Measurements from ENCODE around the gene TMEM163. TPM values are rescaled to one million over a fixed set of nuclear protein-coding genes. Genes with fewer than 3 reads are reported as not detected.

Gene TMEM163
- total RNA-seq, 4 donors from 2014 or later, result not detected

- Histone ChIP-seq H3K36me3 (no peaks in the 10 kb centered on the region), H3K4me1 (no peaks in the 10 kb centered on the region), H3K27ac (no peak overlapping the region), H3K4me3 (no peak overlapping the region), H3K9me3 (no peaks in the 10 kb centered on the region), H3K27me3 (no peaks in the 10 kb centered on the region)
- DNase-seq (ENCODE audit: low spot score in 2 of 2), result no peak
- WGBS, 2 donors, result 73 to 78% methylated on average over 4 of the region's 4 CpGs
- TF ChIP-seq CTCF (IDR thresholded peaks at IDR 0.05) (no peak), EP300 (IDR thresholded peaks at IDR 0.05) (no peak)
Observed at GRCh38 chr2:134640494-134640893, 78.3 kb downstream of the TMEM163 start.

DNA sequence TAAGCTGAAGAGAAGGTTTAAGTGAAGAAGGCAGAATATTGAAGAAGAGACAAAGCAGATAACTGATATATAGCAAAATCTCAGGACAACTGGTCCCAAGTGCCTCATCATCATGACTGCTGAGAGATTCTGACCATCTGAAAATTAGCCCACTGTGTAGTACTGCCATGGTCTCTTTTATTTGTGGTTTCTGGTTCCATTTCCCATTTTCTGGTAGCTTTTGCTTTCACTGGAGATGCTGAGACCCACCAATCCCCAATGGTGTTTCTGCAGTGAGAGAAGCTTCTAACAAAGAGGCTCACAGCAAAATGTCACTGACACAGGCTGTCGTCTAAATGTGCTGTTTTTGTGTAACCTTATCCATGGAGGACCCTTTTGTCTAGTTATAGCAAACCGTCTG, 79.5 kb downstream of the TMEM163 start:
- Histone ChIP-seq H3K36me3 (no peaks in the 10 kb centered on the region), H3K9me3 (no peaks in the 10 kb centered on the region), H3K27ac (no peak overlapping the region), H3K27me3 (no peaks in the 10 kb centered on the region), H3K4me1 (no peaks in the 10 kb centered on the region), H3K4me3 (no peak overlapping the region)
- no peak for DNase-seq (ENCODE audit: low spot score in 2 of 2)
- TF ChIP-seq EP300 (IDR thresholded peaks at IDR 0.05), result no peak
- TF ChIP-seq CTCF (IDR thresholded peaks at IDR 0.05), result no peak
- no peak for TF ChIP-seq POLR2A (IDR thresholded peaks at IDR 0.05)
- WGBS, 2 donors, result 33 to 42% methylated on average over 2 of the region's 2 CpGs

- H3K27ac ChIP-seq, result no peak overlapping the region
- no peaks in the 10 kb centered on the region for H3K4me1 ChIP-seq
- DNase-seq (ENCODE audit: low spot score in 2 of 2), result no peak
- TF ChIP-seq EP300 (IDR thresholded peaks at IDR 0.05), result no peak
- no peak for TF ChIP-seq POLR2A (IDR thresholded peaks at IDR 0.05)
- no peak for TF ChIP-seq CTCF (IDR thresholded peaks at IDR 0.05)
- H3K4me3 ChIP-seq, result no peak overlapping the region
- no peaks in the 10 kb centered on the region for H3K9me3 ChIP-seq
- no peaks in the 10 kb centered on the region for H3K36me3 ChIP-seq
- H3K27me3 ChIP-seq, result no peaks in the 10 kb centered on the region
- whole genome bisulfite sequencing, 2 donors, result 61 to 71% methylated on average over 1 of the region's 1 CpG
Observed at GRCh38 chr2:134636714-134637113, 82.1 kb downstream of the TMEM163 start.

DNA sequence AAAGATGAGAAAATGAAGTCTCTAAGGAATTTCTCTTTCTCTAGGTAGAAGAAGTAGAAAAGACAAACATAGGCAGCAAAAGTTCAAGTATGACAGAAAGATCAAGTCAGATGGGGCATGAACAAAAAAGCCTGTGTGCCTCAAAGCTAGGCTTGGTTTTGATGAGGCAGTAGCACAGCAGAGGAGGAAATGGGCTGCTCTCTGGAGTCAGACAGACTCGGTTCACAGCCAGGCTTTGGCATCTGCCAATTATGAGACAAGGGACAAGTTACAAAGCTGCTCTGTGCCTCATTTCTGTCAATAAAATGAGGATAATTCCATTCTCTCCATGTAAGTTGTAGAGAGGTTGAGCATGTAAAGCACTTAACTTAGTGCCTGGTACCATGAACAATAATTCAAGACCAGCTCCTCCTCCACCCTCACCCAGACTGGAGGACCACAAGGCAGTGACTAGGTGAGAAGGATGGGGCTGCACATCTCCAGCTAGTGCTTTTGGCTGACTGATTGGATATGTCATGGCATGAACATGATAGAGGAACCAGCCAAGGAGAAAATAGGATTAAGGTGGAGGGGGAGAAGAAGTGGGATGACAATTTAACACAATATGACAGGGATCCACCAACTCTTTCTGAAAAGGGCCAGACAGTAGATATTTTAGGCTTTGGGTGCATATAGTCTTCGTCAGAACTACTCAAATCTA, 84.6 kb downstream of the TMEM163 start:
- no peak for TF ChIP-seq EP300 (IDR thresholded peaks at IDR 0.05)
- TF ChIP-seq CTCF (IDR thresholded peaks at IDR 0.05), result no peak
- no peak for TF ChIP-seq POLR2A (IDR thresholded peaks at IDR 0.05)
- no peak for DNase-seq (ENCODE audit: low spot score in 2 of 2)
- Histone ChIP-seq H3K36me3 (no peaks in the 10 kb centered on the region), H3K27ac (no peak overlapping the region), H3K9me3 (no peaks in the 10 kb centered on the region), H3K4me3 (no peak overlapping the region), H3K4me1 (no peaks in the 10 kb centered on the region), H3K27me3 (no peaks in the 10 kb centered on the region)
- 35 to 49% methylated on average over 2 of the region's 2 CpGs for WGBS, 2 donors

GRCh38 chr2:134630504-134631159, 88.2 kb downstream of the TMEM163 start:
- 80 to 82% methylated on average over 3 of the region's 3 CpGs for WGBS, 2 donors
- Histone ChIP-seq H3K27me3 (no peaks in the 10 kb centered on the region), H3K9me3 (no peaks in the 10 kb centered on the region), H3K27ac (no peak overlapping the region), H3K36me3 (no peaks in the 10 kb centered on the region), H3K4me1 (no peaks in the 10 kb centered on the region), H3K4me3 (no peak overlapping the region)
- TF ChIP-seq CTCF (IDR thresholded peaks at IDR 0.05), result no peak
- no peak for TF ChIP-seq POLR2A (IDR thresholded peaks at IDR 0.05)
- no peak for TF ChIP-seq EP300 (IDR thresholded peaks at IDR 0.05)
- DNase-seq (ENCODE audit: low spot score in 2 of 2), result no peak
